Subcutaneous abdominal adipose tissue (tissue), 5 donors: ENCODE measurements around the gene TTN.
A peak's percentile ranks its signal among the peaks of the same experiment; 100 is the strongest.
"Not testable (repeated sequence)": the region's sequence is repeated elsewhere in the genome, so short reads cannot be mapped to it uniquely, and the experiment has no call there.

ENCODE experiments used
- H3K27ac ChIP-seq: one replicate; pipeline ENCODE4 v1.7.0; 2013; ENCODE audit warnings: low read depth, mild to moderate bottlenecking, inconsistent platforms, low read length, moderate library complexity
- H3K27me3 ChIP-seq, 5 donors: one replicate each; pipeline ENCODE4 v1.7.0; 2013; ENCODE audit warnings: low read length in 5 of 5, inconsistent platforms in 1 of 5; ENCODE audit not compliant: control insufficient read depth in 5 of 5, insufficient read depth in 4 of 5
- H3K36me3 ChIP-seq, 5 donors: one replicate each; pipeline ENCODE4 v1.7.0; 2013; ENCODE audit warnings: low read length in 5 of 5; ENCODE audit not compliant: control insufficient read depth in 5 of 5, insufficient read depth in 5 of 5
- H3K4me1 ChIP-seq, 5 donors: one replicate each; pipeline ENCODE4 v1.7.0; 2013; ENCODE audit warnings: low read length in 5 of 5, mild to moderate bottlenecking in 3 of 5, moderate library complexity in 1 of 5; ENCODE audit not compliant: control insufficient read depth in 5 of 5, insufficient read depth in 5 of 5
- H3K4me3 ChIP-seq, 5 donors: one replicate each; pipeline ENCODE4 v1.7.0; 2013; ENCODE audit warnings: low read length in 5 of 5, low read depth in 1 of 5
- H3K9ac ChIP-seq, 5 donors: one replicate each; pipeline ENCODE4 v1.7.0; 2013; ENCODE audit warnings: low read length in 5 of 5, mild to moderate bottlenecking in 4 of 5, moderate library complexity in 3 of 5
- H3K9me3 ChIP-seq, 5 donors: one replicate each; pipeline ENCODE4 v1.7.0; 2013; ENCODE audit warnings: low read length in 5 of 5; ENCODE audit not compliant: control insufficient read depth in 5 of 5
- donor health status: healthy.
- donor health status: healthy.
- donor health status: healthy.
- donor health status: healthy.
- donor health status: healthy.

TTN gene

DNA sequence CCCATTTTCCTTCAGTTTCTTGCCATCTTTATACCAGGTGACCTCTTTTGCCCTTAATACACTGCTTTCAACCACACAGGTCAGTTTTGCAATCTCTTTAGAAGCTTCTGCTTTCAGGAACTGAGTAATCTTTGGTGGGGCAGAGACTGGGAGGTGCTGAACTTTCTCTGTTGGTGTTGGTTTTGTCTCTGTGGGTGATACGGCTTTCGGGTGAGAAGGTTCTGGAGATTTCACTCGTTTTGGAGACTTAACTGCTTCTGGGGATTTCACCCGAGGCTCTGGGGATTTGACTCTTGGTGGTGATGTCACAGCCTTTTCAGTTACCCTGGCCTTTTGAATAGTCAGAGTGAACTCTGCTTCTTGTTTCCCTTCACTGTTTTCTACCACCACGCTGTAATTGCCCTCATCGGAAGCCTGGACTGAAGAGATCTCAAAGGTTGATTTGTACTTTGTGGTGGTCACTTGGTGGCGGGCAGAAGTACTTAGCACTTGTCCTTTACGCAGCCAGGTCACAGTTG, 276.5 kb downstream of the TTN start:
- H3K27me3 ChIP-seq = no peaks in the 10 kb centered on the region
- H3K9me3 ChIP-seq = no peaks in the 10 kb centered on the region
- no peak overlapping the region for H3K27ac ChIP-seq
- peaks cover 0 to 6% (median 0%) of the 10 kb centered on the region in 5 donors for H3K4me1 ChIP-seq
- peaks cover 11 to 49% (median 41%) of the 10 kb centered on the region in 5 donors for H3K36me3 ChIP-seq
- no peak overlapping the region for H3K4me3 ChIP-seq
- H3K9ac ChIP-seq = no peak overlapping the region

- Histone ChIP-seq H3K36me3 (peaks cover 11 to 43% (median 36%) of the 10 kb centered on the region in 5 donors), H3K9ac (no peak overlapping the region), H3K9me3 (no peaks in the 10 kb centered on the region), H3K4me1 (peaks cover 0 to 6% (median 0%) of the 10 kb centered on the region in 5 donors), H3K27me3 (no peaks in the 10 kb centered on the region), H3K27ac (no peak overlapping the region), H3K4me3 (no peak overlapping the region)
These were observed 277.1 kb downstream of the TTN start for GRCh38 chr2:178530131-178530530.

GRCh38 chr2:178529194-178529593, 278.0 kb downstream of the TTN start:
- H3K27ac ChIP-seq = no peak overlapping the region
- H3K9me3 ChIP-seq = no peaks in the 10 kb centered on the region
- H3K36me3 ChIP-seq = peaks cover 8 to 34% (median 29%) of the 10 kb centered on the region in 5 donors
- peaks cover 0 to 9% (median 3%) of the 10 kb centered on the region in 5 donors for H3K4me1 ChIP-seq
- H3K27me3 ChIP-seq = no peaks in the 10 kb centered on the region
- no peak overlapping the region for H3K4me3 ChIP-seq
- H3K9ac ChIP-seq = no peak overlapping the region

DNA sequence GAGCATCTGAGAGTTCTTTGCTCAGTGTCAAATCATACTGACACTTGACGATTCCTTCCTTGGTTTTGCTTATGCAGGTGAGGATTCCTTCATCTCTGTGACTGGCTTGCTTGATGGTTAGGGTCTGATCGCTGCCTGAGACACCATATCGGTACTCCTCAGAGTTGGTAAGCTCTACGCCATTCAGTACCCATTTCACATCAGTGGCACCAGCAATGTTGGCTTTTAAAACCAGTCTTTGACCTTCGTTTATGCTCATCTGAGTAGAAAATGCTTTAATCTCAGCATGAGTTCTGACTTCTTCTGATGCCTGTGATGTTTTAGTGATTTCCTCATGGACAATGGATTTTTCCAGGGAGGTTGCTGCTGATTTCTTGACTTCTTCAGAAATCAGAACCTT, 278.6 kb downstream of the TTN start:
- Histone ChIP-seq H3K9ac (no peak overlapping the region), H3K27ac (no peak overlapping the region), H3K27me3 (no peaks in the 10 kb centered on the region), H3K9me3 (no peaks in the 10 kb centered on the region), H3K36me3 (peaks cover 4 to 28% (median 23%) of the 10 kb centered on the region in 5 donors), H3K4me1 (peaks cover 0 to 14% (median 9%) of the 10 kb centered on the region in 5 donors), H3K4me3 (no peak overlapping the region)

GRCh38 chr2:178527592-178527991, 279.6 kb downstream of the TTN start:
- Histone ChIP-seq H3K9ac (no peak overlapping the region), H3K9me3 (no peaks in the 10 kb centered on the region), H3K27ac (no peak overlapping the region), H3K4me3 (no peak overlapping the region), H3K4me1 (peaks cover 0 to 18% (median 13%) of the 10 kb centered on the region in 5 donors), H3K27me3 (no peaks in the 10 kb centered on the region), H3K36me3 (peaks cover 0 to 20% (median 13%) of the 10 kb centered on the region in 5 donors)

DNA sequence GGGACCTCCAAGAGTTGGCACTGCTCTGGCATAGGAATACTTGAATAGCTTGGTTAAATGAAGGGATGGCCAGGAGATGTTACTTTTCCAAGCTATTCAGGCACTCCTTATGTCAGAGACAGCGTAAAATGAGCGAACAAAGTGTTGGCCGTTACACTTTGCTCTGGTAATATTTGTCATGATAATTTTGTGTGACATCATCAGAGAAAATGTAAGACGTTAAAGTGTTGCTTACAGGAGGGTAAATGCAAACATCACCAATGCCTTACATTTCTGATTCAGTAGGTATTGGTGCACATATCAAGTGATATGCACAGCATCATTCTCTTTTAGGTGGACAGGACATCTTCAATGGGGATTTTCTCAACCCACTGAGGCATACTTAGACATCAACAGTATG, 281.0 kb downstream of the TTN start:
- peaks cover 0 to 19% (median 13%) of the 10 kb centered on the region in 5 donors for H3K4me1 ChIP-seq
- peaks cover 0 to 6% (median under 1%) of the 10 kb centered on the region in 5 donors for H3K36me3 ChIP-seq
- no peaks in the 10 kb centered on the region for H3K27me3 ChIP-seq
- no peaks in the 10 kb centered on the region for H3K9me3 ChIP-seq
- H3K27ac ChIP-seq = no peak overlapping the region
- no peak overlapping the region for H3K4me3 ChIP-seq
- no peak overlapping the region for H3K9ac ChIP-seq

DNA sequence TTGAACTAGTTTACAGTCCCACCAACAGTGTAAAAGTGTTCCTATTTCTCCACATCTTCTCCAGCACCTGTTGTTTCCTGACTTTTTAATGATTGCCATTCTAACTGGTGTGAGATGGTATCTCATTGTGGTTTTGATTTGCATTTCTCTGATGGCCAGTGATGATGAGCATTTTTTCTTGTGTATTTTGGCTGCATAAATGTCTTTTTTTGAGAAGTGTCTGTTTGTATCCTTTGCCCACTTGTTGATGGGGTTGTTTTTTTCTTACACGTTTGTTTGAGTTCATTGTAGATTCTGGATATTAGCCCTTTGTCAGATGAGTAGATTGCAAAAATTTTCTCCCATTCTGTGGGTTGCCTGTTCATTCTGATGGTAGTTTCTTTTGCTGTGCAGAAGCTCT, 281.8 kb downstream of the TTN start:
- H3K4me3 ChIP-seq, H3K9ac ChIP-seq, H3K27ac ChIP-seq, H3K9me3 ChIP-seq, H3K27me3 ChIP-seq, H3K36me3 ChIP-seq: not testable (repeated sequence)
- peaks cover 0 to 18% (median 13%) of the 10 kb centered on the region in 5 donors for H3K4me1 ChIP-seq

- not testable (repeated sequence) for H3K4me3 ChIP-seq, H3K27ac ChIP-seq, H3K9ac ChIP-seq, H3K9me3 ChIP-seq, H3K27me3 ChIP-seq, H3K36me3 ChIP-seq
- peaks cover 0 to 14% (median 11%) of the 10 kb centered on the region in 5 donors for H3K4me1 ChIP-seq
These were observed 282.2 kb downstream of the TTN start for GRCh38 chr2:178525010-178525409.

DNA sequence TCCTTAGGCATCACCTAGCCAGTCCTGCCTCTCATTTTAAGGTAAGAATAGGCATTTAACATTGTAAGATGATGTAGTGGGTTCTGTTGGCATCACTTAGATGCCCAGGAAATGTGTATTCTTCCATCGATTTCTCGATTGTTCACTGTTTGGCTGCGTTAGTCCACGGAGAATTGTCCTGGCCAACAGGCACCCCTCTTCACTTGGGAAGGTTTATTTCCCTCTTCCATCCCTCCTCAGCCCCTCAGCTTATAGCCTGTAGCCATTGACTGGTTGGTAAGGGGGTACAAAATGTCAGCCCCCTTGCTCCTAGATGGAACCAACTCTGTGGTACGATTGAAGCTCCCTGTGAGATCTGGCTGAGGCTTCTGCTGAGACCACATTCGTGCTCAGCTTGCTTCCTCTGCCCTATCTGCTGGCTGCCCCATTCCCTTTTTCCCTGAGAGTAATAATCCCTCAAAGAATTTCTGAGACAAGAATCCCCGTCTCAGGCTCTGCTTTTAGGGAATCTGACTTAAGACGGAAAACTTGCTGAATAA, 283.6 kb downstream of the TTN start:
- Histone ChIP-seq H3K27ac (peak overlapping the region; percentile 71), H3K27me3 (no peaks in the 10 kb centered on the region), H3K4me3 (peak overlapping the region; percentile 81 to 93 (median 84)), H3K9ac (peak overlapping the region; percentile 78 to 96 (median 85)), H3K4me1 (peaks cover 0 to 14% (median 11%) of the 10 kb centered on the region in 5 donors), H3K36me3 (peaks cover 0 to 9% (median 3%) of the 10 kb centered on the region in 5 donors), H3K9me3 (no peaks in the 10 kb centered on the region)

- Histone ChIP-seq H3K36me3 (peaks cover 0 to 15% (median 9%) of the 10 kb centered on the region in 5 donors), H3K4me3 (peak overlapping the region; percentile 81 to 93 (median 84)), H3K4me1 (peaks cover 0 to 14% (median 11%) of the 10 kb centered on the region in 5 donors), H3K27ac (peak overlapping the region; percentile 71), H3K9me3 (no peaks in the 10 kb centered on the region), H3K27me3 (no peaks in the 10 kb centered on the region), H3K9ac (peak overlapping the region; percentile 78 to 96 (median 85))
These were observed 284.1 kb downstream of the TTN start for GRCh38 chr2:178522950-178523595.
